Gastroesophageal sphincter (tissue), 2 donors: ENCODE measurements around the gene PCBP3.

Source experiments
- EP300 ChIP-seq: sonication (generic); formaldehyde crosslinking; IDR thresholded peaks from one replicate; pipeline ENCODE4 v1.6.1; 2017; ENCODE audit warnings: antibody characterized with exemption, mild to moderate bottlenecking
- POLR2AphosphoS5 ChIP-seq: sonication (generic); formaldehyde crosslinking; IDR thresholded peaks from one replicate; pipeline ENCODE4 v1.6.1; 2017; ENCODE audit warnings: antibody characterized with exemption

DNA sequence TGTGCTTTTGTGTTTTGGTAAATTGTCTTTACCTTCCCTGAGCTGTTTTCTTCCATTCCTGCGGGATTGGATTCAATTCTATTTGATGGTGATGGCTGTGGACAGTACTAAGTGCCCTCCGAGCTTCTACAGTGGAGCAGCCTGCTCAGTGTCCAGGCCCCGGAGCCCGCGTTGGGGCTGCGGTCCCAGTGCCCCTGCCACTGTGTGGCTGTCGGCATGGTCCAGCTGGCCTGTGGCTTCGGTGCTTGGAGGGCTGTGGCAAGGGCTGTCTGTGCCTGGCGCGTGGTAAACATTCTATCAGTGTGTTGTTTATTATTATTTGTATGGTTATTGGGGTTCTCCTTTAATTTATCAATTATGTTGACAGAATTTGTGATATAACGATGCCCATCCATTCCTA, 228.9 kb downstream of the PCBP3 start:
- no peak for TF ChIP-seq POLR2AphosphoS5
- TF ChIP-seq EP300: no peak
